Loucy (cell line): Measurements from ENCODE around the gene DNAH9.

ENCODE experiments used
- H2AFZ ChIP-seq: fragments of 200-600 bp; sonication (generic); 2 replicates; pipeline ENCODE4 v1.6.0; 2016; ENCODE audit warnings: antibody characterized with exemption, mild to moderate bottlenecking, low read length, moderate library complexity
- H3F3A ChIP-seq: fragments of 200-600 bp; 2 replicates; pipeline ENCODE4 v1.6.0; 2016; ENCODE audit warnings: antibody characterized with exemption, low read depth, mild to moderate bottlenecking
- H3K27me3 ChIP-seq: fragments of 200-600 bp; sonication (generic); 2 replicates; pipeline ENCODE4 v1.6.1; 2014; ENCODE audit warnings: low read length, mild to moderate bottlenecking; ENCODE audit not compliant: insufficient read depth, poor library complexity, severe bottlenecking
- H3K36me3 ChIP-seq: fragments of 200-600 bp; sonication (generic); 2 replicates; pipeline ENCODE4 v1.6.1; 2016; ENCODE audit warnings: low read length; ENCODE audit not compliant: insufficient read depth
- H3K4me1 ChIP-seq: fragments of 200-600 bp; sonication (generic); 2 replicates; pipeline ENCODE4 v1.5.1; 2014; ENCODE audit warnings: low read length, mild to moderate bottlenecking; ENCODE audit not compliant: insufficient read depth, poor library complexity, severe bottlenecking
- H3K4me2 ChIP-seq: fragments of 200-600 bp; sonication (generic); 2 replicates; pipeline ENCODE4 v1.6.0; 2014; ENCODE audit warnings: antibody characterized with exemption, low read length, low read depth, mild to moderate bottlenecking; ENCODE audit not compliant: poor library complexity, severe bottlenecking
- H3K4me3 ChIP-seq: fragments of 200-600 bp; sonication (generic); 2 replicates; pipeline ENCODE4 v1.5.1; 2014; ENCODE audit warnings: low read length, mild to moderate bottlenecking, mixed read lengths; ENCODE audit not compliant: poor library complexity, severe bottlenecking
- H3K79me2 ChIP-seq: fragments of 200-600 bp; sonication (generic); 2 replicates; pipeline ENCODE4 v1.6.1; 2014; ENCODE audit warnings: low read length; ENCODE audit not compliant: insufficient read depth
- H3K9ac ChIP-seq: fragments of 200-600 bp; sonication (generic); 2 replicates; pipeline ENCODE4 v1.6.0; 2014; ENCODE audit warnings: mild to moderate bottlenecking, low read depth, low read length, moderate library complexity; ENCODE audit not compliant: poor library complexity, severe bottlenecking
- H3K9me2 ChIP-seq: fragments of 200-600 bp; sonication (generic); replicated peaks from 2 replicates; pipeline ENCODE4 v1.6.1; 2016; ENCODE audit warnings: low read depth, low read length, mixed read lengths
- H3K9me3 ChIP-seq: fragments of 200-600 bp; sonication (generic); 2 replicates; pipeline ENCODE4 v1.6.1; 2014; ENCODE audit warnings: mild to moderate bottlenecking, antibody characterized with exemption, low read length, low read depth; ENCODE audit not compliant: insufficient read depth
- H4K20me1 ChIP-seq: fragments of 200-600 bp; sonication (generic); 2 replicates; pipeline ENCODE4 v1.6.0; 2014; ENCODE audit warnings: antibody characterized with exemption, low read length, mild to moderate bottlenecking; ENCODE audit not compliant: insufficient read depth, poor library complexity, severe bottlenecking
- CTCF ChIP-seq: fragments of 200-600 bp; sonication (generic); conservative IDR thresholded peaks from 2 replicates; pipeline ENCODE4 v1.5.1; 2014; ENCODE audit warnings: mild to moderate bottlenecking, antibody characterized with exemption, low read length
- EZH2phosphoT487 ChIP-seq: fragments of 200-600 bp; IDR thresholded peaks from 2 replicates; pipeline ENCODE4 v1.6.1; 2018; ENCODE audit warnings: antibody characterized with exemption, mild to moderate bottlenecking, moderate library complexity, borderline replicate concordance

Gene DNAH9

GRCh38 chr17:11999696-12000095, 401.4 kb downstream of the DNAH9 start:
- Histone ChIP-seq H3K4me3 (no peak overlapping the region), H3K9ac (no peak overlapping the region), H2AFZ (no peak overlapping the region), H3K27me3 (peaks cover 33% of the 10 kb centered on the region), H3K4me2 (no peak overlapping the region), H3K9me3 (no peaks in the 10 kb centered on the region), H3K4me1 (peaks cover 13% of the 10 kb centered on the region), H3K9me2 (no peaks in the 10 kb centered on the region), H3K36me3 (no peaks in the 10 kb centered on the region), H4K20me1 (no peaks in the 10 kb centered on the region), H3K79me2 (peaks cover 7% of the 10 kb centered on the region; the same call in 1 of the 2 replicates), H3F3A (no peaks in the 10 kb centered on the region)
- TF ChIP-seq CTCF, result no peak
- no peak for TF ChIP-seq EZH2phosphoT487

DNA sequence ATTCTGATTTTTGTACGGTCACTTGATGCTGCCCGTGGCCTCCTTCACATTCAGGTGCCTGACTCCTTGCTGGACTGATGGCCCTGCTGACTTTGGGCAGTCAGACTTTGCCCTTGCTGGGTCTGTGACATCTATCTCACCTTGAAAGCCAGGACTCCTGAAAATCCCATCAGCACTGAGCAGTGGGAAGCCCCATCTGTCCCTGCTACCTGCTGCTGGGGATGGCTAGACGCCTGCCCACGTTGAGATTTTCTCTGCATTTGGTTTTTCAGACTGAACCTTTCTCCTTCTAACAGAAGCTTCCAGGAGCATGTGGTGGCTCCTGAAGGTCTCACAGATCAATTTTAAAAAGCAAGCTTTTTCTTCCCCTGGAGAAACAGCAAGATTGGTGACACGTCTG, 409.2 kb downstream of the DNAH9 start:
- no peaks in the 10 kb centered on the region for H3K9me2 ChIP-seq
- no peaks in the 10 kb centered on the region for H3K9me3 ChIP-seq
- no peaks in the 10 kb centered on the region for H3K79me2 ChIP-seq
- H3K4me1 ChIP-seq, result no peaks in the 10 kb centered on the region
- no peaks in the 10 kb centered on the region for H3K36me3 ChIP-seq
- H3K27me3 ChIP-seq, result peaks cover 4% of the 10 kb centered on the region
- H3K4me3 ChIP-seq, result no peak overlapping the region
- TF ChIP-seq CTCF (no peak), EZH2phosphoT487 (no peak)
- no peak overlapping the region for H3K4me2 ChIP-seq
- H2AFZ ChIP-seq, result no peak overlapping the region
- no peaks in the 10 kb centered on the region for H4K20me1 ChIP-seq
- H3F3A ChIP-seq, result no peaks in the 10 kb centered on the region
- no peak overlapping the region for H3K9ac ChIP-seq
